H9 (cell line): ENCODE data around the gene LHX4. TPM values are rescaled to one million over a fixed set of nuclear protein-coding genes. Genes with fewer than 3 reads are reported as not detected.

Experiments
- DNase-seq: peaks from one replicate; pipeline ENCODE4 v3.0.0-alpha.2; 2017
- H2AFZ ChIP-seq: one replicate; pipeline ENCODE4 v1.6.1; 2013; ENCODE audit warnings: mild to moderate bottlenecking, low read length, control low read depth, moderate library complexity
- H2AK5ac ChIP-seq: 2 replicates; pipeline ENCODE4 v1.6.1; 2013; ENCODE audit warnings: low read length, control low read depth, mixed read lengths; ENCODE audit not compliant: insufficient read length
- H2BK120ac ChIP-seq: one replicate; pipeline ENCODE4 v1.6.1; 2013; ENCODE audit warnings: low read depth, mild to moderate bottlenecking, low read length, control low read depth, inconsistent platforms; ENCODE audit not compliant: poor library complexity, severe bottlenecking
- H2BK12ac ChIP-seq: 2 replicates; pipeline ENCODE4 v1.6.1; 2013; ENCODE audit warnings: low read length, control low read depth, mixed read lengths, low read depth; ENCODE audit not compliant: insufficient read length
- H2BK15ac ChIP-seq: 2 replicates; pipeline ENCODE4 v1.6.1; 2013; ENCODE audit warnings: low read depth, low read length, control low read depth
- H2BK20ac ChIP-seq: one replicate; pipeline ENCODE4 v1.6.1; 2013; ENCODE audit warnings: low read depth, mild to moderate bottlenecking, low read length, control low read depth, inconsistent platforms; ENCODE audit not compliant: poor library complexity, severe bottlenecking
- H2BK5ac ChIP-seq: 2 replicates; pipeline ENCODE4 v1.6.1; 2013; ENCODE audit warnings: low read length, control low read depth, mixed read lengths; ENCODE audit not compliant: insufficient read length
- H3K14ac ChIP-seq: 2 replicates; pipeline ENCODE4 v1.6.1; 2013; ENCODE audit warnings: low read length, control low read depth; ENCODE audit not compliant: insufficient read depth
- H3K18ac ChIP-seq: 2 replicates; pipeline ENCODE4 v1.6.1; 2013; ENCODE audit warnings: low read depth, mild to moderate bottlenecking, mixed read lengths, low read length, control low read depth; ENCODE audit not compliant: insufficient read length
- H3K23ac ChIP-seq: 2 replicates; pipeline ENCODE4 v1.6.1; 2013; ENCODE audit warnings: low read length, control low read depth, mixed read lengths, low read depth; ENCODE audit not compliant: insufficient read length
- H3K23me2 ChIP-seq: 2 replicates; pipeline ENCODE4 v1.6.1; 2013; ENCODE audit warnings: low read depth, mild to moderate bottlenecking, mixed read lengths, low read length, control low read depth; ENCODE audit not compliant: insufficient read length, poor library complexity, severe bottlenecking
- H3K27ac ChIP-seq: 2 replicates; pipeline ENCODE4 v1.5.1; 2013; ENCODE audit warnings: low read length, control low read depth, mixed read lengths, low read depth; ENCODE audit not compliant: insufficient read length
- H3K27me3 ChIP-seq: 2 replicates; pipeline ENCODE4 v1.6.1; 2013; ENCODE audit warnings: low read length, control low read depth, inconsistent platforms; ENCODE audit not compliant: insufficient read depth
- H3K4ac ChIP-seq: 2 replicates; pipeline ENCODE4 v1.6.1; 2013; ENCODE audit warnings: low read depth, mild to moderate bottlenecking, control low read depth, inconsistent platforms, low read length, moderate library complexity
- H3K4me1 ChIP-seq: 2 replicates; pipeline ENCODE4 v1.6.1; 2013; ENCODE audit warnings: low read length, control low read depth, inconsistent platforms; ENCODE audit not compliant: insufficient read depth
- H3K4me2 ChIP-seq: 2 replicates; pipeline ENCODE4 v1.6.1; 2013; ENCODE audit warnings: low read length, control low read depth, mixed read lengths; ENCODE audit not compliant: insufficient read length, insufficient read depth
- H3K56ac ChIP-seq: 2 replicates; pipeline ENCODE4 v1.6.1; 2013; ENCODE audit warnings: low read depth, mild to moderate bottlenecking, mixed read lengths, low read length, control low read depth; ENCODE audit not compliant: insufficient read length
- H3K79me1 ChIP-seq: 2 replicates; pipeline ENCODE4 v1.6.1; 2013; ENCODE audit warnings: low read depth, mild to moderate bottlenecking, moderate library complexity, low read length, control low read depth, inconsistent platforms; ENCODE audit not compliant: insufficient read depth, poor library complexity, severe bottlenecking
- H3K79me2 ChIP-seq: 2 replicates; pipeline ENCODE4 v1.6.1; 2013; ENCODE audit warnings: low read length, control low read depth, inconsistent platforms; ENCODE audit not compliant: insufficient read depth
- H3K9ac ChIP-seq: 2 replicates; pipeline ENCODE4 v1.6.1; 2013; ENCODE audit warnings: low read length, control low read depth, mixed read lengths; ENCODE audit not compliant: insufficient read length; ENCODE audit errors: extremely low read depth
- H3K9me3 ChIP-seq: one replicate; pipeline ENCODE4 v1.6.1; 2013; ENCODE audit warnings: low read depth, low read length, inconsistent platforms; ENCODE audit not compliant: control insufficient read depth
- H3T11ph ChIP-seq: one replicate; pipeline ENCODE4 v1.6.1; 2013; ENCODE audit warnings: mild to moderate bottlenecking, low read length, control low read depth, inconsistent platforms
- H4K20me1 ChIP-seq: one replicate; pipeline ENCODE4 v1.6.1; 2013; ENCODE audit not compliant: control insufficient read depth, insufficient read length, insufficient read depth
- H4K5ac ChIP-seq: 2 replicates; pipeline ENCODE4 v1.6.1; 2013; ENCODE audit warnings: low read depth, mild to moderate bottlenecking, mixed read lengths, low read length, control low read depth; ENCODE audit not compliant: insufficient read length
- H4K8ac ChIP-seq: replicated peaks from 2 replicates; pipeline ENCODE4 v1.6.1; 2013; ENCODE audit warnings: low read length, control low read depth, mixed read lengths, low read depth; ENCODE audit not compliant: insufficient read length
- H4K91ac ChIP-seq: 2 replicates; pipeline ENCODE4 v1.6.1; 2013; ENCODE audit warnings: low read depth, mild to moderate bottlenecking, moderate library complexity, mixed read lengths, low read length, control low read depth; ENCODE audit not compliant: insufficient read length
- H3K27ac Mint-ChIP-seq, 3 experiments: 2 replicates in 2 of 3; 3 replicates in 1 of 3; pipeline ENCODE4 v1.8.0; 2020 to 2021; ENCODE audit warnings: mixed read lengths in 3 of 3, mild to moderate bottlenecking in 1 of 3, moderate library complexity in 1 of 3
- H3K27me3 Mint-ChIP-seq: 2 replicates; pipeline ENCODE4 v1.8.0; 2021; ENCODE audit warnings: low read depth, mild to moderate bottlenecking, moderate library complexity, mixed read lengths
- H3K36me3 Mint-ChIP-seq, 3 experiments: 2 replicates in 2 of 3; 3 replicates in 1 of 3; pipeline ENCODE4 v1.8.0; 2020 to 2021; ENCODE audit warnings: low read depth in 3 of 3, mixed read lengths in 3 of 3; ENCODE audit not compliant: insufficient read depth in 1 of 3
- H3K4me1 Mint-ChIP-seq, 2 experiments: 2 replicates each; pipeline ENCODE4 v1.8.0; 2020; ENCODE audit warnings: mixed read lengths in 2 of 2
- H3K4me3 Mint-ChIP-seq, 2 experiments: 2 replicates in 1 of 2; 3 replicates in 1 of 2; pipeline ENCODE4 v1.8.0; 2020 to 2021; ENCODE audit warnings: mild to moderate bottlenecking in 2 of 2, mixed read lengths in 2 of 2, moderate library complexity in 1 of 2
- H3K9me3 Mint-ChIP-seq, 2 experiments: 2 replicates in 1 of 2; 3 replicates in 1 of 2; pipeline ENCODE4 v1.8.0; 2020; ENCODE audit warnings: mild to moderate bottlenecking in 2 of 2, mixed read lengths in 2 of 2, moderate library complexity in 1 of 2
- WGBS: extraction: QIAGEN DNeasy Blood & Tissue Kit; methylation state at CpG from one replicate; pipeline ENCODE4 v1.1.7; 2013; ENCODE audit warnings: missing lambda C conversion rate, low lambda C conversion rate, mixed read lengths; ENCODE audit not compliant: insufficient read length; ENCODE audit errors: extremely low coverage; 5-methylcytosine and 5-hydroxymethylcytosine counted together
- total RNA-seq: library from RNA; stranded (reverse); gene quantifications from 2 replicates; pipeline ENCODE4 v1.2.1, GENCODE V29; 2021
- TF ChIP-seq, protein P1 (sequence below): fragments of 200-600 bp; sonication (generic); conservative IDR thresholded peaks from 3 replicates; pipeline ENCODE4 v1.8.0; 2021; ENCODE audit warnings: antibody characterized with exemption, mild to moderate bottlenecking

Gene LHX4
- total RNA-seq, 1 experiment from 2014 or later = 1.9 TPM

DNA sequence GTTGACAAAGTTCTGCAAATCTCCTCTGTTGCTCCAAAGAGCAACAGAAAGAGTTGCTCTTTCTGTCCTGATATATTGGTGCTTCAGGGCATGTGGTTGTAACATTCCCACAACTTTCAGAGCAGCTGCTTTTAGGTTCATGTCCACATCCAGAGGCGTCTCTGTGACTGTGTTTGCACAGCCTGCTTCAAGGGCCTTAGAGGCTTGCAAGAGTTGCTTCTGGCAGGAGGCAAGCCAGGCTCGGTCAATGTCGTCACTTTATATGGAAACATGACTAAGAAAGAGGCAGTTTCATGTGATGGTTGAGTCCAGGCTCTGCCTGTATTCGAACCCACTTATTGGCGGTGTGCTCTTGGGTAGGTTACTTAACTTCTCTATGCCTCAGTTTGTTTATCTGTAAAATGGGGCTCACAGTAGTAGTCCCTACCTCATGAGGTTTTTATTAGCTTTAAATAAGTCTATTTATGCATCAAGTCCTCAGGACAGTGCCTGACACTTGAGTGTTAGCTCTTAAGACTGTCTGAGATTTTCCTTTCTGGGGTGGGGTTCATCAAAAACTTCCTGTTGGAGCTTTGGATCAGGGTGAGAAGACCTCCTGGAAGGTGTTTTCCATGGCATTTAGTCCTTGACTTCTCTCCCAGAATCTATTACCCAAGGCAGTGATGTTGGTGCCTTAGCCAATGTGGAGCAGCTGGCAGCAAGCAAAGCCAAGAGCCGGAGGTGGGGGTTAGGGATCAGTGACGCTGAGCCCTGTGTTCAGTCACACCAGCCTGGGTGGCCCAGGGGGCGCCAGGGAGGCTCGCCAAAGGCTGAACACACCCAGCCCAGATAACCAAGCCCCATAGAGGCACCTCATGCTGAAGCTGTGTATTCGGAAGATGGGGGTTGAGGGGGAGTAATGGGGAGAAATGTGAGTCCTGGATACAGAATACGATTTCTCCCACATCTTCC, 18.9 kb downstream of the LHX4 start:
- no peak overlapping the region for H3K23ac ChIP-seq
- H3K27me3 Mint-ChIP-seq = peaks cover 3% of the 10 kb centered on the region; the same call in 1 of the 2 replicates
- H2AFZ ChIP-seq = no peak overlapping the region
- H2BK20ac ChIP-seq = no peak overlapping the region
- no peak overlapping the region for H2BK5ac ChIP-seq
- H3K9me3 Mint-ChIP-seq = no peaks in the 10 kb centered on the region
- no peak overlapping the region for H3K14ac ChIP-seq
- H3K27ac ChIP-seq = no peak overlapping the region
- no peak overlapping the region for H4K91ac ChIP-seq
- H4K20me1 ChIP-seq = no peaks in the 10 kb centered on the region
- H3K27me3 ChIP-seq = no peaks in the 10 kb centered on the region
- peak; percentile 80 for DNase-seq
- H2BK120ac ChIP-seq = no peak overlapping the region
- no peaks in the 10 kb centered on the region for H3K9me3 ChIP-seq
- H2AK5ac ChIP-seq = no peak overlapping the region
- H3K4me2 ChIP-seq = no peak overlapping the region
- no peak overlapping the region for H3K4ac ChIP-seq
- H3K79me2 ChIP-seq = no peaks in the 10 kb centered on the region
- no peak overlapping the region for H3K18ac ChIP-seq
- no peak overlapping the region for H2BK15ac ChIP-seq
- peaks cover 5% of the 10 kb centered on the region; the same call in 1 of the 2 replicates for H3K4me1 ChIP-seq
- peaks cover 40 to 52% of the 10 kb centered on the region in 2 experiments for H3K4me1 Mint-ChIP-seq
- H3K23me2 ChIP-seq = no peaks in the 10 kb centered on the region
- H3T11ph ChIP-seq = no peak overlapping the region
- H3K79me1 ChIP-seq = no peaks in the 10 kb centered on the region
- H4K5ac ChIP-seq = no peak overlapping the region
- no peak overlapping the region for H3K4me3 Mint-ChIP-seq
- H4K8ac ChIP-seq = no peak overlapping the region
- H3K27ac Mint-ChIP-seq = peak overlapping the region in 1 of 3 experiments; percentile 96; a peak in 1 of 7 replicates
- no peaks in the 10 kb centered on the region for H3K36me3 Mint-ChIP-seq
- no peak overlapping the region for H3K56ac ChIP-seq
- WGBS = no CpG with 5 or more reads among the region's 11 CpGs
- no peak overlapping the region for H3K9ac ChIP-seq
- H2BK12ac ChIP-seq = no peak overlapping the region
- TF ChIP-seq, protein P1, sequence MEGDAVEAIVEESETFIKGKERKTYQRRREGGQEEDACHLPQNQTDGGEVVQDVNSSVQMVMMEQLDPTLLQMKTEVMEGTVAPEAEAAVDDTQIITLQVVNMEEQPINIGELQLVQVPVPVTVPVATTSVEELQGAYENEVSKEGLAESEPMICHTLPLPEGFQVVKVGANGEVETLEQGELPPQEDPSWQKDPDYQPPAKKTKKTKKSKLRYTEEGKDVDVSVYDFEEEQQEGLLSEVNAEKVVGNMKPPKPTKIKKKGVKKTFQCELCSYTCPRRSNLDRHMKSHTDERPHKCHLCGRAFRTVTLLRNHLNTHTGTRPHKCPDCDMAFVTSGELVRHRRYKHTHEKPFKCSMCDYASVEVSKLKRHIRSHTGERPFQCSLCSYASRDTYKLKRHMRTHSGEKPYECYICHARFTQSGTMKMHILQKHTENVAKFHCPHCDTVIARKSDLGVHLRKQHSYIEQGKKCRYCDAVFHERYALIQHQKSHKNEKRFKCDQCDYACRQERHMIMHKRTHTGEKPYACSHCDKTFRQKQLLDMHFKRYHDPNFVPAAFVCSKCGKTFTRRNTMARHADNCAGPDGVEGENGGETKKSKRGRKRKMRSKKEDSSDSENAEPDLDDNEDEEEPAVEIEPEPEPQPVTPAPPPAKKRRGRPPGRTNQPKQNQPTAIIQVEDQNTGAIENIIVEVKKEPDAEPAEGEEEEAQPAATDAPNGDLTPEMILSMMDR = peak; percentile 68
